Right lobe of liver (tissue), 4 donors: ENCODE measurements around the gene DNMT3A.

ENCODE experiments used
- POLR2A ChIP-seq: fragments of 450-650 bp; IDR thresholded peaks from one replicate; pipeline ENCODE4 v1.6.1; 2017; ENCODE audit warnings: antibody characterized with exemption, mild to moderate bottlenecking
- TF ChIP-seq, protein P1 (sequence below), 4 donors: fragments of 200-600 bp in 3 of 4; fragments of 450-650 bp in 1 of 4; IDR thresholded peaks; one replicate each; pipeline versions ENCODE4 v1.5.1 to v1.8.0; 2016 to 2022; ENCODE audit warnings: antibody characterized with exemption in 4 of 4, mild to moderate bottlenecking in 2 of 4
- donor health status: DM: no; HTN: no; CAD: no.
- donor health status: DM: no; HTN: no; CAD: no.
- donor health status: DM: no; HTN: yes; CAD: no.

DNA sequence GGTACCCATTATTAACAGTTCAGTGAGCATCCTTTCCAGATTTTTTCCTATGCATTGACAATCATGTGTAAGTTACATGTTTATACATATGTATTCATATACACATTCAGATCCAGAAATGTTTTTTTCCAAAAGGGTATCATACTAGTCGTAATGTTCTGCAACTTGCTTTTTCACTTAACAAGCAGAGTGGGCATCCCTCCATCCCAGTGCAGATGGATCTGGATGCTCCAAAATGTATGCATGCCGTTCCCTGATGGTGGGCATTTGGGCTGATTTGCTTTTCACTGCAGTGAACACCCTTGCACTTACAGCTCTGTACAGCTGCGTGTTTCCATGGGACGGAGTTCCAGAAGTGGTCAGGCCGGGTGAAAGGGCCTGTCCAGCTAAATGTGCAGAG is 57.0 kb downstream of the DNMT3A start:
- TF ChIP-seq, protein P1, sequence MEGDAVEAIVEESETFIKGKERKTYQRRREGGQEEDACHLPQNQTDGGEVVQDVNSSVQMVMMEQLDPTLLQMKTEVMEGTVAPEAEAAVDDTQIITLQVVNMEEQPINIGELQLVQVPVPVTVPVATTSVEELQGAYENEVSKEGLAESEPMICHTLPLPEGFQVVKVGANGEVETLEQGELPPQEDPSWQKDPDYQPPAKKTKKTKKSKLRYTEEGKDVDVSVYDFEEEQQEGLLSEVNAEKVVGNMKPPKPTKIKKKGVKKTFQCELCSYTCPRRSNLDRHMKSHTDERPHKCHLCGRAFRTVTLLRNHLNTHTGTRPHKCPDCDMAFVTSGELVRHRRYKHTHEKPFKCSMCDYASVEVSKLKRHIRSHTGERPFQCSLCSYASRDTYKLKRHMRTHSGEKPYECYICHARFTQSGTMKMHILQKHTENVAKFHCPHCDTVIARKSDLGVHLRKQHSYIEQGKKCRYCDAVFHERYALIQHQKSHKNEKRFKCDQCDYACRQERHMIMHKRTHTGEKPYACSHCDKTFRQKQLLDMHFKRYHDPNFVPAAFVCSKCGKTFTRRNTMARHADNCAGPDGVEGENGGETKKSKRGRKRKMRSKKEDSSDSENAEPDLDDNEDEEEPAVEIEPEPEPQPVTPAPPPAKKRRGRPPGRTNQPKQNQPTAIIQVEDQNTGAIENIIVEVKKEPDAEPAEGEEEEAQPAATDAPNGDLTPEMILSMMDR (IDR thresholded peaks at IDR 0.05), result no peak
- TF ChIP-seq POLR2A, result no peak
